Brain microvascular endothelial cell (primary cell): ENCODE results near the gene WNT9A.

Experiments
- DNase-seq: peaks from one replicate; pipeline ENCODE4 v3.0.0-alpha.2; 2020
- H3K27ac ChIP-seq: fragments of 250-450 bp; sonication (Bioruptor Pico); 2 replicates; pipeline ENCODE4 v1.5.1; 2020; ENCODE audit warnings: mild to moderate bottlenecking, moderate library complexity
- H3K27me3 ChIP-seq: fragments of 250-450 bp; sonication (Bioruptor Pico); replicated peaks from 2 replicates; pipeline ENCODE4 v1.5.1; 2020; ENCODE audit warnings: mild to moderate bottlenecking
- H3K36me3 ChIP-seq: fragments of 250-450 bp; sonication (Bioruptor Pico); replicated peaks from 2 replicates; pipeline ENCODE4 v1.5.1; 2020; ENCODE audit warnings: mild to moderate bottlenecking
- H3K4me3 ChIP-seq: 2 replicates; pipeline ENCODE4 v1.5.1; 2011; ENCODE audit warnings: low read depth, mild to moderate bottlenecking, control low read depth, low read length, moderate library complexity
- CTCF ChIP-seq: IDR thresholded peaks from 2 replicates; pipeline ENCODE4 v1.5.1; 2011; ENCODE audit warnings: low read depth, mild to moderate bottlenecking, moderate library complexity, low read length, control low read depth, inconsistent platforms; ENCODE audit errors: missing control alignments
- in situ Hi-C: cut with HindIII; loops from 2 replicates; pipeline ENCODE4 v1.10.0; 2017; ENCODE audit warnings: low sequenced_read_pairs, low pct_ligation_motif_present

Gene WNT9A

GRCh38 chr1:227891223-227891954 is 56.3 kb downstream of the WNT9A start:
- Histone ChIP-seq H3K36me3 (no peaks in the 10 kb centered on the region), H3K4me3 (no peak overlapping the region), H3K27me3 (no peaks in the 10 kb centered on the region), H3K27ac (no peak overlapping the region)
- no peak for TF ChIP-seq CTCF
- no peak for DNase-seq
- in situ Hi-C loops: no loop called here

GRCh38 chr1:227890451-227891222 is 57.1 kb downstream of the WNT9A start:
- no peak for TF ChIP-seq CTCF
- Histone ChIP-seq H3K4me3 (no peak overlapping the region), H3K27me3 (no peaks in the 10 kb centered on the region), H3K27ac (no peak overlapping the region), H3K36me3 (no peaks in the 10 kb centered on the region)
- DNase-seq: no peak
- in situ Hi-C loops: no loop called here

GRCh38 chr1:227889863-227890405 is 57.8 kb downstream of the WNT9A start:
- H3K27ac ChIP-seq: no peak overlapping the region
- H3K4me3 ChIP-seq: no peak overlapping the region
- no peaks in the 10 kb centered on the region for H3K36me3 ChIP-seq
- no peaks in the 10 kb centered on the region for H3K27me3 ChIP-seq
- TF ChIP-seq CTCF: no peak
- no peak for DNase-seq
- in situ Hi-C loops: no loop called here

GRCh38 chr1:227889047-227889862 is 58.5 kb downstream of the WNT9A start:
- Histone ChIP-seq H3K4me3 (no peak overlapping the region), H3K27ac (no peak overlapping the region), H3K27me3 (no peaks in the 10 kb centered on the region), H3K36me3 (no peaks in the 10 kb centered on the region)
- in situ Hi-C loops: no loop called here
- no peak for DNase-seq
- TF ChIP-seq CTCF: no peak

- Histone ChIP-seq H3K4me3 (no peak overlapping the region), H3K27ac (no peak overlapping the region), H3K36me3 (no peaks in the 10 kb centered on the region), H3K27me3 (no peaks in the 10 kb centered on the region)
- no peak for TF ChIP-seq CTCF
- DNase-seq: no peak
- in situ Hi-C loops: no loop called here
Observed at GRCh38 chr1:227888404-227889046, 59.2 kb downstream of the WNT9A start.
